ENCODE measurements around the gene CFAP299.
"Not testable (repeated sequence)": the region's sequence is repeated elsewhere in the genome, so short reads cannot be mapped to it uniquely, and the experiment has no call there.

CFAP299 gene

DNA sequence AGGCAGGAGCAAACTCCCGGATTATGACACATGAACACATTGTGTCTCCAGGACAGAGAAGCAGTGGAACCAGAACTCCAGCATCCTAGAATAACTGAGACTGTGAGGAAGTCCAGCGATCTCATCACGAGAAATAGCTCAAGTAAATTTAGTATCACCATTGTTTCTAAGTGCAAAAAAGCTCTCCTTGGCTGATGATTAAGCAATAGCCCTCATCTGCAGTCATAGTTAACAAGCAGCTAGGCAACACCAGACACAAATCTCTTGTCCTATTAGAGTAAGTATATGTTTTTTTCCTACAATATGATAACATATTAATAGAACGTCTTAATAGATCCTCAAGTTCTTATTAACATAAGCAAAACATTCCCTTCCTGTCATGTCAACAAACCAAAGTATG, 2.4 kb upstream of the CFAP299 start:
- no peak for DNase-seq

DNA sequence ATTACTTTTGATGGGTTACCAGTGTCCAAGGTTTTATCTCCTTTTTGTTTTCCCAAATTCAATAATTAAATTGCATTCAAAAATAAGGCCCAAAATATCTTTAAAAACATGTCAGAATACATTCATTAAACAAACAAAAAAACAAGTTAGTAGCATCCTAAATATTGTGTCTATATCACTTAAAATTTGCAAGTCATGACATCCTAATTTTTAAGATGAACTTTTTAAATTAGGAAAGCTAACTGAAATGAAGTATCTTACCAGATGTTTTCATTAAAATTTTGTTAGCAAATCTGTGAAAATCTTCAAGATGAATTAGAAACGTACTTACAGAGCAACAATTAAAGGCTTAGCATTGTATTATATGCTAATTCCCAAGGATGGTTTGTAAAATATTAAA, 962 bp upstream of the CFAP299 start:
- no peak for DNase-seq

DNA sequence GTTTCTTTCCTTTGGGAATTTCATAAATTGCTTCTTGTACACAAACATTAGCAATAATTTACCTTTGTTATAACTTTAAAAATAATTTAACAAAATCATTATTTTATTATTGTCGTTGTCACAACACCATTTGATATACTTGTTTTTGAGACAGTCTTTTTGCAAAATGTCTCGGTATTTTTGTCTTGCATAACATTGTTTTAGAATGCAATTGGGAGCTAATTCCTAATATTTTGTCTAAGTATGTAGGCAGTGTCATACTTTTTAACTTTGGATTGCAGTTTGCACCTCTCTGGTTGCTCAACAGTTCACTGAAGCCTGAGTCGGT, 340 bp upstream of the CFAP299 start:
- DNase-seq: no peak

GRCh38 chr4:80336582-80336981, 1.1 kb downstream of the CFAP299 start:
- DNase-seq: peak; percentile 27

GRCh38 chr4:80340036-80340435, 4.5 kb downstream of the CFAP299 start:
- no peak for DNase-seq

- DNase-seq: not testable (repeated sequence)
Observed at GRCh38 chr4:80342684-80343083, 7.2 kb downstream of the CFAP299 start.

GRCh38 chr4:80343887-80344286, 8.4 kb downstream of the CFAP299 start:
- no peak for DNase-seq

- DNase-seq: no peak
Observed at GRCh38 chr4:80360084-80360483, 24.6 kb downstream of the CFAP299 start.

DNA sequence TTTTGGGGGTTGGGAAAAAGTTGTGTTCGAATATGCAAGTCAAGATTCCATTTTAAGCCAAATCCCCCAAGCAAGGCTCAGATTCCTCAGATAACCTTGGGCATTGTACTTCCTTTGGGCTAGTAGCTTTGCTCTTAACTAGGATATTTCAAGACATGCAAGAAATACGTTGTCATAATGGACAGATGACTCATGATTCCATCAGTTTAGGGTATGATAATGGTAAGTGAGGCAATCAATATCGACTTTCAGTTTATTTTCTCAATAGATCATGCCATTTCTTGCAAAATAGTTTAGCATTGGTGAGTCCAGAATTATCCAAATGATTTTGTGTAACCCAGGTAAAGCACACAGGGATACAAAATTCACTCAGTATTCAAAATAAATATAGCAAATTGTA, 25.4 kb downstream of the CFAP299 start:
- DNase-seq: no peak

DNA sequence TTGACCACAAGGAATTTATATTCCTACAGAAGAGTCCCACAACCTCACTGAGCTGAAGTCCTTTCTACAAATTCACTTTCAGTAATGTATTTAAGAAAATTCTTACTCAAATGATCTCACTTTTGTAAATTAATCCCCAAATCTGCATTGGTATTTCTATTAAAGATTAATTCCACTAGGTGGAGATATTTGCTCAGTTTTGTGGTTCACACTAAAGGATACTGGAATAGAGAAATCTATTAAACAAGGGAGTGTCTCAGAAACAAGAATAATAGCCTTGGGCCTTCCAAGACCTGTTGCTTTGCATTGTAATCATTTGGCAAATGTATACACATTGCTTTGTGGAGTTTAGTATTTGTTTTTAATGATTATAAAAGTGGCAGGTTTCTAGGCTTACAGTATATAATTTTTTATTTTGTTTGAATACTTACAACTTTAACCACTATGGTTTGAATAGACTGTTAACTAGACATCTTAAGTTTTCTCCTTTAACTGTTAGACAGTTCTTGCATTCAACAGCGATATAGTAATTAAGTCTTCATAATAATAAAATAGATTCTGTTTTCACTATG, 25.9 kb downstream of the CFAP299 start:
- DNase-seq: peak; percentile 23

GRCh38 chr4:80362578-80363181, 27.1 kb downstream of the CFAP299 start:
- peak; percentile 12 for DNase-seq

- DNase-seq: peak; percentile 56
Observed at GRCh38 chr4:80365928-80366327, 30.4 kb downstream of the CFAP299 start.

- no peak for DNase-seq
Observed at GRCh38 chr4:80367737-80368136, 32.2 kb downstream of the CFAP299 start.

DNA sequence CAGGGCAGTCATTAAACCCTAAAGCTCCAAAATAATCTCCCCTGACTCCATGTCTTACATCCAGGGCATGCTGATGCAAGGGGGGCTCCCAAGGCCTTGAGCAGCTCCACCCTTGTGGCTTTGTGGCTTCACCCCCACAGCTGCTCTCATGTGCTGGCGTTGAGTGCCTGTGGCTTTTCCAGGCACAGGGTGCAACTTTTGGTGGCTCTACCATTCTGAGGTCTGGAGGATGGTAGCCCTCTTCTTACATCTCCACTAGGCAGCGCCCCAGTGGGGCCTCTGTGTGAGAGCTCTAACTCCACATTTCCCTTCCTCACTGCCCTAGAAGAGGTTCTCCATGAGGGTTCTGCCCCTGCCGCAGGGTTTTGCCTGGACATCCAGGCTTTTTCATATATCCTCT, 35.1 kb downstream of the CFAP299 start:
- no peak for DNase-seq

- DNase-seq: no peak
Observed at GRCh38 chr4:80371046-80371445, 35.5 kb downstream of the CFAP299 start.

GRCh38 chr4:80374180-80374579, 38.6 kb downstream of the CFAP299 start:
- DNase-seq: no peak

DNA sequence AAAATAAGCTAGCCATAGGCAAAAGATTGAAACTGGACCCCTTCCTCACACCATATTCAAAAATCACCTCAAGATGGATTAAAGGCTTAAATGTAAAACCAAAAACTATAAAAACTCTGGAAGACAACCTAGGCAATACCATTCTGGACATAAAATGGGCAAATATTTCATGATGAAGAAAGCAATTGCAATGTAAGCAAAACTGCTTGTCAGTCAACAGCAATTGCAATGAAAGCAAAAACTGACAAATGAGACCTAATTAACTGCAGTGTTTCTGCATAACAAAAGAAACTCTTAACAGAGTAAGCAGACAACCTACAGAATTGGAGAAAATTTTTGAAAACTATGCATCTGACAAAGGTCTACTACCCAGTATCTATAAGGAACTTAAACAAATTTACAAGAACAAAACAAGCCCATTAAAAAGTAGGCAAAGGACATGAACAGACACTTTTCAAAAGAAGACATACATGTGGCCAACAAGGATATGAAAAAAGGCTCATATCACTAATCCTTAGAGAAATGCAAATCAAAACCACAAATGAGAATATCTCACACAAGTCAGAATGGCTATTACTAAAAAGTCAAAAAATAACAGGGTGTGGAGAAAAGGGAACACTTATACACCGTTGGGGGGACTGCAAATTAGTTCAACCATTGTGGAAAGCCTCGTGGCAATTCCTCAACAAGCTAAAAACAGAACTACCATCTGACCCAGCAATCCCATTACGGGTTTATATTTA, 46.7 kb downstream of the CFAP299 start:
- DNase-seq: no peak

GRCh38 chr4:80385397-80386280, 50.1 kb downstream of the CFAP299 start:
- no peak for DNase-seq

DNA sequence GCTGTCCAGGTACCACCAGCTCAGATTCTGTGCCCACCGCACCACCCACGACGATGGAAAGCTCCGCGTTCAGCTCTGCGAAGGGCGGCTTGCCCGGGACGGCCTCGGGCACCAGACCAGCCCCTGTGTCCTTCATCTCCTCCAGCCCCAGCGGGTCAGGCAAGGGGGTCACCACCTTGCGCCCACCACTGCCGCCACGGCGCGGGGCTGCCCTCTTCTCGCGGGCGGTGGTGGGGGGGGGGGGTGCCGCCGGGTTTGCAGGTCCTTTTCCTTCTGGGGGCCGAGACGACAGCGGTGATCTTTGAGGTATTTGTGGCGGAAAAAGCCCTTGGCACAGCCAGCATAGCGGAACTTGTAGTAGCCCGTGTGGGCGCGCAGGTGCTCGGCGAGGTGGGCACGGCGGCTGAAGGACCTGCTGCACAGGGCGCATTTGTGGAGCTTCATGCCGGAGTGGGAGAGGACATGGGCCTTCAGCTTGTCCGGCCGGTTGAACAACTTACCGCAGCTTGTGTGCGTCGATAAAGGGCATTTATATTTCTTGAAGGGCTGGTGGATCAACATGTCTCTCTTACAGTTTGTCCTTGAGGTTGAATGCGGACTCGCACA, 50.9 kb downstream of the CFAP299 start:
- DNase-seq: no peak

GRCh38 chr4:80387390-80388283, 52.1 kb downstream of the CFAP299 start:
- DNase-seq: no peak

- no peak for DNase-seq
Observed at GRCh38 chr4:80388284-80388607, 52.7 kb downstream of the CFAP299 start.

GRCh38 chr4:80390178-80390577, 54.6 kb downstream of the CFAP299 start:
- DNase-seq: no peak

Measured in NCI-H1694 (cell line).